BLaER1 (cell line): ENCODE data around the gene ATG16L2.
A peak's percentile ranks its signal among the peaks of the same experiment; 100 is the strongest.

ENCODE experiments used
- H3K27ac ChIP-seq: shearing (Covaris generic); formaldehyde crosslinking; 2 replicates; pipeline ENCODE4 v1.8.1; 2022
- H3K27me3 ChIP-seq: shearing (Covaris generic); formaldehyde crosslinking; 2 replicates; pipeline ENCODE4 v1.8.1; 2022
- H3K36me3 ChIP-seq: shearing (Covaris generic); formaldehyde crosslinking; 2 replicates; pipeline ENCODE4 v1.8.1; 2022
- H3K4me1 ChIP-seq: shearing (Covaris generic); formaldehyde crosslinking; 2 replicates; pipeline ENCODE4 v1.8.1; 2022
- H3K4me2 ChIP-seq: shearing (Covaris generic); formaldehyde crosslinking; 2 replicates; pipeline ENCODE4 v1.8.1; 2022
- H3K4me3 ChIP-seq: shearing (Covaris generic); formaldehyde crosslinking; 2 replicates; pipeline ENCODE4 v1.8.1; 2022
- H3K9ac ChIP-seq: shearing (Covaris generic); formaldehyde crosslinking; 2 replicates; pipeline ENCODE4 v1.8.1; 2022
- H3K9me3 ChIP-seq: shearing (Covaris generic); formaldehyde crosslinking; 2 replicates; pipeline ENCODE4 v1.8.1; 2022
- H4K20me1 ChIP-seq: shearing (Covaris generic); formaldehyde crosslinking; 2 replicates; pipeline ENCODE4 v1.8.1; 2022
- Cebpa-rat ChIP-seq: shearing (Covaris generic); IDR thresholded peaks from 2 replicates; pipeline ENCODE4 v1.8.1; 2022

Gene ATG16L2

DNA sequence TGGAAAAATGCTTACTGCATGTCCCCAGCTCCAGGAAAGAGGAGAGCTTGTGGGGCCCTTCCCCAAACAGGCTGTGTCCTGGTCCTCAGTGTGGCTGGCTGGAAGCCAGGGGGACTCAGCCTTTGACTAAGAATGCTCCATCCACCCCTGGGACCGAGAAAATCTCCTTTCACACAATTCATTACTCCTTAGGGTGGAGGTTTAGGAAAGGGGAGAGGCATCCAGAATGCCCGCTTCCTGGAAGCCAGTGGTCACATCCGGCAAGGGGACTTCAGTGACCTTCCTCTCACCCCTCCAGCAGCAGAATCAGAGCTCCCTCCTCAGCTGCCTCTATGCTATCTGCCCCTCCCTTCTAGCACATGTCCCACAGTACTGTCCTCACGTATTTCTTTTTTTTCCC lies 21.9 kb downstream of the ATG16L2 start:
- H3K36me3 ChIP-seq: peaks cover 86% of the 10 kb centered on the region
- no peak overlapping the region for H3K4me2 ChIP-seq
- 0 out of 2 replicates have a peak overlapping the region, but pooled peaks have one; percentile 10 for H3K27ac ChIP-seq
- peaks cover 6% of the 10 kb centered on the region for H3K4me1 ChIP-seq
- no peak for TF ChIP-seq Cebpa-rat
- no peak overlapping the region for H3K4me3 ChIP-seq
- no peaks in the 10 kb centered on the region for H4K20me1 ChIP-seq
- no peaks in the 10 kb centered on the region for H3K27me3 ChIP-seq
- no peaks in the 10 kb centered on the region for H3K9me3 ChIP-seq
- no peak overlapping the region; the same call in 1 of the 2 replicates for H3K9ac ChIP-seq

DNA sequence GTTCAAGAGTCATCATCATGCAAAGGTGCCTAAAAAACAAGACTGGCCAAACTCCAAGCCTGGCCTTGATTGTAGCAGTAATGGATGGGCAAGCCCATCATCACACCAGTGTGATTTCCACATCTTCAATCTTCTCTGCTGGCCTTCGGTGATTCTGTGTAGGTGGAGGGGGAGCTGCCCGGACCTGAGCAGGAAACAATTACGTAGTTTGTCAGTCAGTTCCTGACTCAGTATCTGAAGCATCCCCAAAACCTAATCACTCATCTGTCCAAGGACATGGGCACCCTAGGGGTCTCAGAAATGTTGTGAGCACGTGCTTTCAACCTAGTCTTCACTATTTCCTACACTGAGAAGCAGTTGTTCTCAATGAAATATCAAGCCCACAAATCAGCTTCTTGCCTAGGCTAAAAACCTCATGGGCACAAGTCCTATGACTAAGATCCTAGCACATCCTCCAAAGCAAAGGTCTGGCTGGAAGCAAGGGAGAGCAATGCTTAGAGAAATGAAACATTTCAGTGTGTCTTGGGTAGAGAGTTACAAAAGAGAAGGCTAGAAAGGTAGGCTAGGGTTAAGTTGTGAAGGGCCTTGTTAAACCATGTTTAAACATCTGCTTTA lies 24.6 kb downstream of the ATG16L2 start:
- Histone ChIP-seq H3K36me3 (peaks cover 88% of the 10 kb centered on the region), H3K4me1 (peaks cover 6% of the 10 kb centered on the region), H4K20me1 (no peaks in the 10 kb centered on the region)

DNA sequence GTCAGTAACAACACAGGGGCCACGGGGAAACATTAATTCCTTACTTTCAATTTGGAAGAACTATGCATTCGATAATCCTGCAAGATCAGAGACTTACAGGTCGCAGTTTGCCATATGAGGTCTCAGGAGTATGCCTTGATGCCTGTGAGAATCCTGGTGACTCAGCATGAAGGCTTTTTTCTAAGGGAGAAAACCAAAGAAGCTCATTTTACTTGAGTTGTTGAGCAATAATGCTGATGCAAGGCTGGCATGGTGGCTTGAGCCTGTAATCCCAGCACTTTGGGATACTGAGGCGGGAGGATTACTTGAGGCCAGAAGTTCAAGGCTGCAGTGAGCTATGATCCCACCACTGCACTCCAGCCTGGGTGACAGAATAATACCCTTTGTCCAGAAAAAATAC lies 26.6 kb downstream of the ATG16L2 start:
- no peaks in the 10 kb centered on the region for H4K20me1 ChIP-seq
- TF ChIP-seq Cebpa-rat: no peak
- peaks cover 91% of the 10 kb centered on the region for H3K36me3 ChIP-seq
- H3K9ac ChIP-seq: no peak overlapping the region
- H3K27ac ChIP-seq: no peak overlapping the region
- H3K4me1 ChIP-seq: peaks cover 6% of the 10 kb centered on the region
- no peak overlapping the region for H3K4me2 ChIP-seq
- no peak overlapping the region for H3K4me3 ChIP-seq
- H3K9me3 ChIP-seq: no peaks in the 10 kb centered on the region
- H3K27me3 ChIP-seq: no peaks in the 10 kb centered on the region

More for the DNA sequence above, 24.6 kb downstream of the ATG16L2 start:
- no peak overlapping the region for H3K9ac ChIP-seq
- no peaks in the 10 kb centered on the region for H3K9me3 ChIP-seq
- H3K27ac ChIP-seq: no peak overlapping the region
- no peak for TF ChIP-seq Cebpa-rat
- H3K4me3 ChIP-seq: no peak overlapping the region
- H3K4me2 ChIP-seq: no peak overlapping the region
- H3K27me3 ChIP-seq: no peaks in the 10 kb centered on the region

DNA sequence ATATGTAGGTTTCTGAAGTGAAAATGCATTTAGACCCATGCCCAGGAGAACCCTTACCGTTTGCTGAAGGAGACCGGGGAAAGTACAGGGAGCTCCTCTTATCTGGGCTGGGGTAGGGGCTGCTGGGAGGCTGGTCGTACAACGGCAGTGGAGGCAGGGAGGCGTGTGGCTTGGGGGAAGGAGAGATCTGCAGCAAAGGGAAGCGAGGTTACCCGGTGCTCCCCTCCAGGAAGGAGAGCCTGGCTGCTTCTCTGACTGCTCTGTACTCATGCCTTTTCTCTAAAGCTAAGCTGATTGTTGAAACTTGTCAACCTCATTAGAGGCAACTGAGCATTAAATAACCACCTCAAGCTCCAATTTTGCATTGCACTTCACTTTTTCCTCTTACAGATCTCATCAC lies 27.2 kb downstream of the ATG16L2 start:
- no peaks in the 10 kb centered on the region for H3K9me3 ChIP-seq
- no peak for TF ChIP-seq Cebpa-rat
- peaks cover 2% of the 10 kb centered on the region for H3K4me1 ChIP-seq
- H3K36me3 ChIP-seq: peaks cover 91% of the 10 kb centered on the region
- H3K27me3 ChIP-seq: no peaks in the 10 kb centered on the region
- H3K4me2 ChIP-seq: no peak overlapping the region
- no peak overlapping the region for H3K9ac ChIP-seq
- no peak overlapping the region for H3K27ac ChIP-seq
- no peaks in the 10 kb centered on the region for H4K20me1 ChIP-seq
- H3K4me3 ChIP-seq: no peak overlapping the region

DNA sequence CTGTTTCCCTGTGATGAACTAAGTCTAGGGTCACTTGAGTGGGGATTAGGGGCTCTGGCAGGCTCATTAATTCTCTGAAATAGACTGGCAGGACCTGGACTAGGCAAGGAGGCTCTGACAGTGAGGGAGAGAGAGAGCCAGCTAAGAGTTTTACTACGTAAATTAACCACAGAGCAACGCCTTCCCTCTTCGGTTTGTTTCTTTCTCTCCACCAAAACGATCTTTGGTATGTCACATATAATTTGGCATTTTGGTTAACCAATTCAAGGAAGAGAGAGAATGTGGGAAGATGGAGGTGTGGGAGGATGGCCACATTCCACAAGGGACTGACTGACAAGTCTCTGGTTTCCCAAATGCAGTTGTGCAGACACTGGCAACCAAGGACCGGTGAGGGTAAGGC lies 27.9 kb downstream of the ATG16L2 start:
- TF ChIP-seq Cebpa-rat: no peak
- Histone ChIP-seq H3K27me3 (no peaks in the 10 kb centered on the region), H3K9me3 (no peaks in the 10 kb centered on the region), H3K9ac (no peak overlapping the region), H3K27ac (no peak overlapping the region), H3K4me2 (no peak overlapping the region), H3K36me3 (peaks cover 97% of the 10 kb centered on the region), H3K4me3 (no peak overlapping the region), H3K4me1 (no peaks in the 10 kb centered on the region), H4K20me1 (no peaks in the 10 kb centered on the region)

- peaks cover 97% of the 10 kb centered on the region for H3K36me3 ChIP-seq
- TF ChIP-seq Cebpa-rat: no peak
Measured at GRCh38 chr11:72842653-72843330, 28.6 kb downstream of the ATG16L2 start.

GRCh38 chr11:72844356-72844755 lies 30.1 kb downstream of the ATG16L2 start:
- Histone ChIP-seq H3K4me3 (no peak overlapping the region), H3K27me3 (no peaks in the 10 kb centered on the region), H3K9ac (no peak overlapping the region), H3K9me3 (no peaks in the 10 kb centered on the region), H3K4me1 (no peaks in the 10 kb centered on the region), H4K20me1 (peaks cover 5% of the 10 kb centered on the region; the same call in 1 of the 2 replicates), H3K27ac (no peak overlapping the region), H3K4me2 (no peak overlapping the region), H3K36me3 (peaks cover 91% of the 10 kb centered on the region)
- TF ChIP-seq Cebpa-rat: no peak

More at GRCh38 chr11:72842653-72843330, 28.6 kb downstream of the ATG16L2 start:
- H3K4me1 ChIP-seq: no peaks in the 10 kb centered on the region
- no peak overlapping the region for H3K4me3 ChIP-seq
- no peaks in the 10 kb centered on the region for H3K27me3 ChIP-seq
- H3K9ac ChIP-seq: no peak overlapping the region
- H3K27ac ChIP-seq: no peak overlapping the region
- H4K20me1 ChIP-seq: no peaks in the 10 kb centered on the region
- H3K4me2 ChIP-seq: no peak overlapping the region
- H3K9me3 ChIP-seq: no peaks in the 10 kb centered on the region

DNA sequence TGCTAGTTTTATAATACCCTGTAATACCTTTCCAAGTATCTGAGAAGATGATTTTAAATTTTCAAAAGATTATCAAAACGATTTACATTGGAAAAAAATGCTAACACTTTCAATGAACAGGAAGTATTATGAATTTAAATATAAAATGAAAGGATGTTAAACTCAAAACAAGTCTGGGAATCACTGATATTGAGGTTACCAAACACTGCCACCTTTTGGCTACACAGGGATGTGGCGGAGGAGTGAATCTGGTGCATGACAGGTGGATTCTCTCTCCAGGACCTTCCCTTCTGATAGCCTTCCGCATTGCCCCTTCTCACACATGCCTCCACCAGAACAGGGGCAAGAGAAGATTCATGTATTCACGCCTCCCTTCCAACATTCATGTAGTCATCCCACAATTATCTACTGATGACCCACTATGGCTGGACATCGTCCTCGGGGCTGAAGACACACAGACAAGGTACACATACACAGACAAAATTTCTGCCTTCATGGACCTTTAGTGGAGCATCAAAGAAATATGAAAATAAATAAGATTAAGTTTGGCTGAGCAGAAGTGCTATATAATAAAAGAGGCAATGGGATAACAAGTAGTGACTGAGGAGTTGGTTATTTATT lies 34.7 kb downstream of the ATG16L2 start:
- H4K20me1 ChIP-seq: peaks cover 17% of the 10 kb centered on the region
- H3K27ac ChIP-seq: no peak overlapping the region
- no peaks in the 10 kb centered on the region for H3K4me1 ChIP-seq
- no peak overlapping the region for H3K4me2 ChIP-seq
- H3K36me3 ChIP-seq: peaks cover 55% of the 10 kb centered on the region
- no peak for TF ChIP-seq Cebpa-rat
- H3K9ac ChIP-seq: no peak overlapping the region
- no peak overlapping the region for H3K4me3 ChIP-seq
- H3K9me3 ChIP-seq: no peaks in the 10 kb centered on the region
- no peaks in the 10 kb centered on the region for H3K27me3 ChIP-seq

GRCh38 chr11:72850832-72851231 lies 36.6 kb downstream of the ATG16L2 start:
- Histone ChIP-seq H3K9ac (no peak overlapping the region), H4K20me1 (peaks cover 21% of the 10 kb centered on the region), H3K36me3 (peaks cover 38% of the 10 kb centered on the region), H3K27ac (no peak overlapping the region), H3K4me3 (no peak overlapping the region), H3K4me1 (no peaks in the 10 kb centered on the region), H3K4me2 (no peak overlapping the region), H3K27me3 (no peaks in the 10 kb centered on the region), H3K9me3 (no peaks in the 10 kb centered on the region)
- no peak for TF ChIP-seq Cebpa-rat

DNA sequence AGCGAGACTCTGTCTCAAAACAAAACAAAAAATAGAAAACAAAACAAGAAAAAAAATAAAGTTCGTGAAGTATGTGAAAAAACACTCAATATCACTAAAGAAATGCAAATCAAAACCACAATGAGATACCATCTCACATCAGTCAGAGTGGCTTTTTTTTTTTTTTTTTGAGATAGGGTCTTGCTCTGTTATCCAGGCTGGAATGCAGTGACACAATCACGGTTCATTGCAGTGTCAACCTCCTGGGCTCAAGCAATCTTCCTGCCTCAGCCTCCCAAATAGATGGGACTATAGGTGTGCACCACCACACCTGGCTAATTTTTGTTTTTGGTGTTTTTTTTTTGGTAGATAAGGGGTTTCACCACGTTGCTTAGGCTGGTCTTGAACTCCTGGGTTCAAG lies 37.5 kb downstream of the ATG16L2 start:
- H3K9ac ChIP-seq: no peak overlapping the region
- H3K9me3 ChIP-seq: no peaks in the 10 kb centered on the region
- no peak overlapping the region for H3K4me2 ChIP-seq
- H3K4me3 ChIP-seq: no peak overlapping the region
- H3K27me3 ChIP-seq: no peaks in the 10 kb centered on the region
- no peak overlapping the region for H3K27ac ChIP-seq
- no peaks in the 10 kb centered on the region for H3K4me1 ChIP-seq
- peaks cover 25% of the 10 kb centered on the region for H4K20me1 ChIP-seq
- H3K36me3 ChIP-seq: peaks cover 30% of the 10 kb centered on the region
- no peak for TF ChIP-seq Cebpa-rat
